Stimulated activated CD4-positive, alpha-beta T cell treated with anti-CD3 and anti-CD28 coated beads, Interleukin-12 subunit alpha, Interleukin-12 subunit beta, amount 100 ng/mL, for 4 hours (primary cell): ENCODE data around the gene GLP1R.

Experiments used
- DNase-seq: peaks from one replicate; pipeline ENCODE4 v3.0.0-alpha.2; 2020

GLP1R gene

GRCh38 chr6:39137245-39137644 lies 88.7 kb downstream of the GLP1R start:
- peak; percentile 12 for DNase-seq
